IMR-90 (cell line): ENCODE measurements around the gene KATNBL1. TPM values are rescaled to one million over a fixed set of nuclear protein-coding genes. Genes with fewer than 3 reads are reported as not detected.
A peak's percentile ranks its signal among the peaks of the same experiment; 100 is the strongest.
"Not testable (repeated sequence)": the region's sequence is repeated elsewhere in the genome, so short reads cannot be mapped to it uniquely, and the experiment has no call there.

Source experiments
- ATAC-seq: fragments of 200-7000 bp; cut with Tn5 transposase; 2 replicates; pipeline ENCODE4 v1.9.1; 2020; ENCODE audit warnings: low read depth, mild to moderate bottlenecking, moderate library complexity
- BruUV-seq: library from RNA; stranded (reverse); fragments of 400-500 nt; replicated peaks from 2 replicates; lab custom pipeline; 2021; lab: Mats Ljungman, UMichigan
- CTCF ChIA-PET: fragments of 300-600 bp; formaldehyde crosslinking; extraction: SDS; loops from one replicate; lab custom pipeline; 2021; ENCODE audit warnings: antibody characterized with exemption; lab: Yijun Ruan, JAX
- POLR2A ChIA-PET: fragments of 300-600 bp; sonication (Branson Sonifier 250); formaldehyde crosslinking; loops from one replicate; lab custom pipeline; 2022; ENCODE audit warnings: antibody characterized with exemption; ENCODE audit not compliant: unreplicated experiment; lab: Charles Lee
- DNase-seq: peaks from one replicate; pipeline ENCODE4 v3.0.0; 2013
- H2AFZ ChIP-seq: replicated peaks from 2 replicates; pipeline ENCODE3; 2013; ENCODE audit warnings: low read length, mild to moderate bottlenecking; ENCODE audit not compliant: poor library complexity
- H2AK5ac ChIP-seq: 2 replicates; pipeline ENCODE4 v1.6.1; 2013; ENCODE audit warnings: low read depth, low read length, inconsistent platforms
- H2AK9ac ChIP-seq: replicated peaks from 2 replicates; pipeline ENCODE3; 2013; ENCODE audit warnings: mild to moderate bottlenecking, low read depth, low read length, moderate library complexity; ENCODE audit not compliant: poor library complexity
- H2BK120ac ChIP-seq: 2 replicates; pipeline ENCODE4 v1.6.1; 2013; ENCODE audit warnings: low read depth, low read length, inconsistent platforms
- H2BK15ac ChIP-seq: 3 replicates; pipeline ENCODE4 v1.6.1; 2013; ENCODE audit warnings: low read depth, low read length, inconsistent platforms
- H2BK20ac ChIP-seq: 2 replicates; pipeline ENCODE4 v1.6.1; 2013; ENCODE audit warnings: low read depth, mild to moderate bottlenecking, inconsistent platforms, low read length, moderate library complexity
- H2BK5ac ChIP-seq: 2 replicates; pipeline ENCODE4 v1.6.1; 2013; ENCODE audit warnings: mild to moderate bottlenecking, low read depth, low read length, inconsistent platforms; ENCODE audit not compliant: poor library complexity, severe bottlenecking
- H3K14ac ChIP-seq: replicated peaks from 2 replicates; pipeline ENCODE4 v1.6.1; 2013; ENCODE audit warnings: low read depth, low read length, inconsistent platforms
- H3K18ac ChIP-seq: 2 replicates; pipeline ENCODE4 v1.6.1; 2013; ENCODE audit warnings: low read depth, low read length, control low read depth
- H3K23ac ChIP-seq: 2 replicates; pipeline ENCODE4 v1.6.1; 2013; ENCODE audit warnings: low read depth, low read length, inconsistent platforms
- H3K27ac ChIP-seq: 2 replicates; pipeline ENCODE4 v1.5.1; 2013; ENCODE audit warnings: mild to moderate bottlenecking, control low read depth, low read length; ENCODE audit not compliant: insufficient read depth
- H3K27me3 ChIP-seq: 2 replicates; pipeline ENCODE4 v1.6.1; 2013; ENCODE audit warnings: low read length; ENCODE audit not compliant: control insufficient read depth, insufficient read depth
- H3K36me3 ChIP-seq: 2 replicates; pipeline ENCODE4 v1.6.1; 2013; ENCODE audit warnings: low read length, mixed read lengths; ENCODE audit not compliant: control insufficient read depth, insufficient read depth
- H3K4ac ChIP-seq: 2 replicates; pipeline ENCODE4 v1.6.1; 2013; ENCODE audit warnings: low read depth, low read length, inconsistent platforms
- H3K4me1 ChIP-seq: 2 replicates; pipeline ENCODE4 v1.6.1; 2013; ENCODE audit warnings: low read length, mixed read lengths; ENCODE audit not compliant: control insufficient read depth, insufficient read depth
- H3K4me2 ChIP-seq: 2 replicates; pipeline ENCODE4 v1.6.1; 2013; ENCODE audit warnings: low read depth, mild to moderate bottlenecking, control low read depth, low read length, moderate library complexity
- H3K4me3 ChIP-seq: 2 replicates; pipeline ENCODE4 v1.5.1; 2013; ENCODE audit warnings: low read depth, mild to moderate bottlenecking, control low read depth, low read length, moderate library complexity; ENCODE audit not compliant: insufficient read depth
- H3K56ac ChIP-seq: 2 replicates; pipeline ENCODE4 v1.6.1; 2013; ENCODE audit warnings: low read length, inconsistent platforms; ENCODE audit not compliant: insufficient read depth; ENCODE audit errors: extremely low read depth
- H3K79me1 ChIP-seq, 2 experiments: 2 replicates each; pipeline ENCODE4 v1.6.1; 2013; ENCODE audit warnings: low read length in 2 of 2, inconsistent platforms in 1 of 2, low read depth in 1 of 2
- H3K9ac ChIP-seq: 2 replicates; pipeline ENCODE4 v1.6.1; 2013; ENCODE audit warnings: low read depth, low read length, control low read depth
- H3K9me1 ChIP-seq: 2 replicates; pipeline ENCODE4 v1.6.1; 2013; ENCODE audit warnings: low read length, inconsistent platforms; ENCODE audit not compliant: insufficient read depth
- H3K9me3 ChIP-seq: 2 replicates; pipeline ENCODE4 v1.6.1; 2013; ENCODE audit warnings: low read length; ENCODE audit not compliant: control insufficient read depth, insufficient read depth
- H4K20me1 ChIP-seq: 2 replicates; pipeline ENCODE4 v1.6.1; 2013; ENCODE audit warnings: low read length, inconsistent platforms; ENCODE audit not compliant: insufficient read depth
- H4K5ac ChIP-seq: 2 replicates; pipeline ENCODE4 v1.6.1; 2013; ENCODE audit warnings: mild to moderate bottlenecking, low read depth, low read length, control low read depth
- H4K8ac ChIP-seq, 2 experiments: 2 replicates each; pipeline ENCODE4 v1.6.1; 2013; ENCODE audit warnings: low read depth in 2 of 2, low read length in 2 of 2, control low read depth in 1 of 2, inconsistent platforms in 1 of 2
- H4K91ac ChIP-seq: 2 replicates; pipeline ENCODE4 v1.6.1; 2013; ENCODE audit warnings: low read depth, low read length, inconsistent platforms; ENCODE audit not compliant: insufficient read depth
- BHLHE40 ChIP-seq: fragments of 150-350 bp; IDR thresholded peaks from 2 replicates; pipeline ENCODE4 v1.6.1; 2016; ENCODE audit warnings: mild to moderate bottlenecking, low read depth, low read length
- CEBPB ChIP-seq: IDR thresholded peaks from 2 replicates; pipeline ENCODE4 v1.6.1; 2012; ENCODE audit warnings: low read depth, low read length, improper control_type of control experiment
- MAFK ChIP-seq: IDR thresholded peaks from 2 replicates; pipeline ENCODE4 v1.6.1; 2012; ENCODE audit warnings: low read depth, low read length, improper control_type of control experiment
- MXI1 ChIP-seq: IDR thresholded peaks from 2 replicates; pipeline ENCODE4 v1.6.1; 2012; ENCODE audit warnings: low read depth, mild to moderate bottlenecking, low read length, moderate library complexity, borderline replicate concordance
- SMC3 ChIP-seq: fragments of 150-350 bp; IDR thresholded peaks from 2 replicates; pipeline ENCODE4 v1.6.1; 2016; ENCODE audit warnings: low read depth, mild to moderate bottlenecking, antibody characterized with exemption, low read length, moderate library complexity
- WGBS, 2 experiments: methylation state at CpG; one replicate each; pipeline versions ENCODE4 v1.1.5 to v1.1.7; 2013; ENCODE audit warnings: missing lambda C conversion rate in 2 of 2; ENCODE audit not compliant: insufficient read length in 1 of 2; ENCODE audit errors: extremely low coverage in 2 of 2; 5-methylcytosine and 5-hydroxymethylcytosine counted together
- dilution Hi-C: fragments of 300-500 bp; cut with HindIII; formaldehyde crosslinking; loops from one replicate; pipeline ENCODE4 v1.14.3; 2018; ENCODE audit warnings: low sequenced_read_pairs; ENCODE audit not compliant: unreplicated experiment
- in situ Hi-C: fragments of 300-500 bp; cut with MboI; formaldehyde crosslinking; loops from 3 replicates; pipeline ENCODE4 v1.14.3; 2019; ENCODE audit warnings: low sequenced_read_pairs, inconsistent platforms, mixed read lengths
- intact Hi-C: fragments of 100-400 bp; cut with micrococcal nuclease; formaldehyde crosslinking; loops from 2 replicates; pipeline ENCODE4 v1.10.0; 2022
- polyA plus RNA-seq, 3 experiments: library from polyadenylated mRNA; depleted of rRNA; stranded (reverse); fragments of >200 nt; gene quantifications; 2 replicates each; pipeline ENCODE4 v1.2.3, GENCODE V29; 2012; ENCODE audit warnings: low replicate concordance in 1 of 3
- total RNA-seq: library from RNA; depleted of rRNA; stranded (reverse); fragments of >200 nt; gene quantifications from 2 replicates; pipeline ENCODE4 v1.2.3, GENCODE V29; 2012

Gene KATNBL1
- total and polyA plus RNA-seq, 2 of the 4 experiments (the other 2 are of a cell fraction), result 17.1 to 24.0 TPM

DNA sequence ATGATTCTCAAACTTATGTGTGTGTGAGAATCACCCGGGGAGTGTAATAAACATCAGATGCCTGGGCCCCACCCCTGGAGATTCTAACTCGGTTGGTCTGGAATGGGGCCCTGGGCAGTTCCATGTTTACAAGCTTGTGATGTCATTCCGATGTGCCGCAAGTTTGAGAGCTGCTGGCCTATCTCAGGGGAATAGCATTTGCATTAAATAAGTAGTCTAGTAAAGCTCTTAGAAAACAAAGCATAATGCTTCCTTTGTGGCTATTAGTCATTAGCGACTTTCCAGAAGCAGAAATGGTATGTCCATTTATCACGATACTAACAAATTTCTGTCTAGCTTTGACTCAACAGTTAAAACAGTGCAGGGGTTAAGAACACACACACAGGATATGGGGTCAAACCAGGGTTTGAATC lies 87.1 kb downstream of the KATNBL1 start:
- peak overlapping the region in 1 of 2 experiments; percentile 24; a peak in 1 of 4 replicates for H4K8ac ChIP-seq
- 0 out of 2 replicates have a peak, but pooled peaks cover 1% of the 10 kb centered on the region for H3K4me1 ChIP-seq
- no TSS peak for BruUV-seq
- H3K4ac ChIP-seq, result no peak overlapping the region
- H3K23ac ChIP-seq, result no peak overlapping the region
- TF ChIP-seq CEBPB, result peak; percentile 51; the same call in 1 of the 2 replicates
- TF ChIP-seq SMC3, result no peak
- TF ChIP-seq BHLHE40, result peak; percentile 46; the same call in 1 of the 2 replicates
- no peak for TF ChIP-seq MXI1
- no peak for TF ChIP-seq MAFK
- CTCF ChIA-PET, result interaction anchor here (1.1 to 2.2 kb wide), 2 partner anchors 13 to 87 kb away, joined by 6 to 8 read pairs; partner anchors contain the start of gene KATNBL1
- no peak overlapping the region for H3K4me3 ChIP-seq
- H3K4me2 ChIP-seq, result peak overlapping the region; percentile 62; the same call in 1 of the 2 replicates
- H3K27ac ChIP-seq, result no peak overlapping the region
- H2BK15ac ChIP-seq, result 0 out of 3 replicates have a peak overlapping the region, but pooled peaks have one; percentile 30
- DNase-seq, result peak; percentile 97
- H4K20me1 ChIP-seq, result peaks cover 5% of the 10 kb centered on the region; the same call in 1 of the 2 replicates
- H3K36me3 ChIP-seq, result no peaks in the 10 kb centered on the region
- no peaks in the 10 kb centered on the region for H3K9me3 ChIP-seq
- no peaks in the 10 kb centered on the region for H3K79me1 ChIP-seq
- no peak overlapping the region for H4K91ac ChIP-seq
- no peak overlapping the region for H2AFZ ChIP-seq
- no peak overlapping the region for H2AK9ac ChIP-seq
- H2AK5ac ChIP-seq, result peak overlapping the region; percentile 49; the same call in 1 of the 2 replicates
- WGBS, 2 experiments, result 0% methylated on average over 2 of the region's 6 CpGs; no CpG with 5 or more reads in 1 of the 2 experiments
- POLR2A ChIA-PET, result interaction anchor here (0.5 kb wide), 1 partner anchor 67 kb away, joined by 6 read pairs; no protein-coding TSS in a partner anchor
- H3K9ac ChIP-seq, result no peak overlapping the region
- in situ Hi-C loops (loop anchor here (25.0 kb wide), 1 partner anchor 465 kb away; the partner anchor contains the start of gene GOLGA8B), intact Hi-C loops (loop anchor here (1.0 kb wide), 1 partner anchor 11 kb away; no protein-coding TSS in a partner anchor), dilution Hi-C loops (no loop called here)
- no peak overlapping the region for H3K14ac ChIP-seq
- no peak overlapping the region for H3K18ac ChIP-seq
- H3K56ac ChIP-seq, result no peak overlapping the region
- H2BK120ac ChIP-seq, result no peak overlapping the region
- peak; percentile 96 for ATAC-seq
- H3K9me1 ChIP-seq, result no peaks in the 10 kb centered on the region; the same call in 1 of the 2 replicates
- no peak overlapping the region for H4K5ac ChIP-seq
- peak overlapping the region; percentile 58 for H2BK5ac ChIP-seq
- no peak overlapping the region for H2BK20ac ChIP-seq
- no peaks in the 10 kb centered on the region for H3K27me3 ChIP-seq

DNA sequence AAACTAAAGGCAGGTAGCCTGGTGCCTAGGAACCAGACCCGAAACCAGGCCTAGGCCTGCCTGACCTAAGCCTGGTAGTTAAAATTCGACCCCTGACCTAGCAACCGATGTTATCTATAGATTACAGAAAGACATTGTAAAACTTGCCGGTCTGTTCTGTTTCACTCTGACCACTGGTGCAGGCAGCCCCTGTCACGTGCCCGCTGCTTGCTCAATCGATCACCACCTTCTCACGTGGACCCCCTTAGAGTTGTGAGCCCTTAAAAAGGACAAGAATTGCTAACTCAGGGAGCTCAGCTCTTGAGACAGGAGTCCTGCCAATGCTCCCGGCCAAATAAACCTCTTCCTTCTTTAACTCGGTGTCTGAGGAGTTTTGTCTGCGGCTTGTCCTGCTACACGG lies 88.1 kb downstream of the KATNBL1 start:
- ATAC-seq, H2AK5ac ChIP-seq, H4K5ac ChIP-seq, POLR2A ChIA-PET, H3K9me3 ChIP-seq, H4K91ac ChIP-seq, H3K4me1 ChIP-seq, H3K4me3 ChIP-seq, dilution Hi-C loops, H2AFZ ChIP-seq, H4K8ac ChIP-seq, H4K20me1 ChIP-seq, H3K18ac ChIP-seq, H3K4ac ChIP-seq, H3K4me2 ChIP-seq, H3K56ac ChIP-seq, DNase-seq, H3K79me1 ChIP-seq, H3K27ac ChIP-seq, H3K9me1 ChIP-seq, H3K14ac ChIP-seq, H2BK15ac ChIP-seq, H2AK9ac ChIP-seq, intact Hi-C loops, H3K36me3 ChIP-seq, H2BK20ac ChIP-seq, BruUV-seq, H3K9ac ChIP-seq, H3K27me3 ChIP-seq, H3K23ac ChIP-seq: not testable (repeated sequence)
- Histone ChIP-seq H2BK5ac (peak overlapping the region; percentile 46), H2BK120ac (peak overlapping the region; percentile 19; the same call in 1 of the 2 replicates)
- in situ Hi-C loops, result loop anchor here (25.0 kb wide), 1 partner anchor 466 kb away; the partner anchor contains the start of gene GOLGA8B
- CTCF ChIA-PET, result interaction anchor here (2.2 kb wide), 1 partner anchor 88 kb away, joined by 8 read pairs; the partner anchor contains the start of gene KATNBL1
- 95% methylated on average over 4 of the region's 12 CpGs; no CpG with 5 or more reads in 1 of the 2 experiments for WGBS, 2 experiments
